Stomach (tissue), 9 donors: ENCODE results near the gene STARD5. TPM values are rescaled to one million over a fixed set of nuclear protein-coding genes. Genes with fewer than 3 reads are reported as not detected.
"Not testable (repeated sequence)": the region's sequence is repeated elsewhere in the genome, so short reads cannot be mapped to it uniquely, and the experiment has no call there.

Source experiments
- DNase-seq, 2 donors: peaks; one replicate each; pipeline versions ENCODE4 v3.0.0 to v3.0.0-alpha.2; 2013 to 2019
- H3K27ac ChIP-seq, 5 donors: fragments of 200-600 bp in 4 of 5; sonication (generic) in 4 of 5; one replicate each; pipeline ENCODE4 v1.5.1; 2013 to 2019; ENCODE audit warnings: mild to moderate bottlenecking in 1 of 5, moderate library complexity in 1 of 5
- H3K27me3 ChIP-seq, 3 donors: fragments of 200-600 bp; sonication (generic); one replicate each; pipeline ENCODE4 v1.5.1; 2017 to 2019; ENCODE audit warnings: mixed run types in 1 of 3
- H3K36me3 ChIP-seq, 4 donors: fragments of 200-600 bp; sonication (generic); 1 replicate in 3 of 4; 2 replicates in 1 of 4; pipeline ENCODE4 v1.5.1; 2016 to 2019
- H3K4me1 ChIP-seq, 4 donors: fragments of 200-600 bp; sonication (generic); one replicate each; pipeline ENCODE4 v1.5.1; 2016 to 2019
- H3K4me3 ChIP-seq, 4 donors: fragments of 200-600 bp; sonication (generic) in 3 of 4; one replicate each; pipeline ENCODE4 v1.5.1; 2016 to 2019; ENCODE audit warnings: mild to moderate bottlenecking in 1 of 4
- H3K9me3 ChIP-seq, 4 donors: fragments of 200-600 bp; sonication (generic); one replicate each; pipeline ENCODE4 v1.5.1; 2016 to 2019
- EP300 ChIP-seq: sonication (generic); formaldehyde crosslinking; IDR thresholded peaks from one replicate; pipeline ENCODE4 v1.6.1; 2017; ENCODE audit warnings: antibody characterized with exemption
- POLR2A ChIP-seq, 4 donors: fragments of 450-650 bp; IDR thresholded peaks; one replicate each; pipeline ENCODE4 v1.6.1; 2016; ENCODE audit warnings: antibody characterized with exemption in 4 of 4, control low read depth in 2 of 4, mild to moderate bottlenecking in 1 of 4, moderate library complexity in 1 of 4
- POLR2AphosphoS5 ChIP-seq, 3 donors: sonication (generic); formaldehyde crosslinking; IDR thresholded peaks; one replicate each; pipeline ENCODE4 v1.6.1; 2016; ENCODE audit warnings: antibody characterized with exemption in 3 of 3
- WGBS, 5 donors: extraction: QIAGEN DNeasy Blood & Tissue Kit in 3 of 5; methylation state at CpG; one replicate each; pipeline versions ENCODE4 v1.1.5 to v1.1.7; 2013 to 2018; 5-methylcytosine and 5-hydroxymethylcytosine counted together
- intact Hi-C: fragments of 100-400 bp; cut with DNase I; formaldehyde crosslinking; loops from one replicate; pipeline ENCODE4 v1.15.1; 2023; ENCODE audit warnings: low total_unique reads
- polyA plus RNA-seq, 3 donors: library from polyadenylated mRNA; stranded (reverse); fragments of 200-250 nt; gene quantifications; one replicate each; pipeline ENCODE4 v1.2.3, GENCODE V29; 2013
- total RNA-seq, 5 donors: library from RNA; depleted of rRNA; stranded (reverse); fragments of >200 nt; gene quantifications; one replicate each; pipeline versions ENCODE4 v1.1.0 to v1.2.3, GENCODE V29; 2014 to 2016
- TF ChIP-seq, protein P1 (sequence below), 7 experiments: fragments of 450-650 bp in 4 of 7; fragments of 200-600 bp in 3 of 7; sonication (generic) in 3 of 7; IDR thresholded peaks; one replicate each; pipeline ENCODE4 v1.5.1; 2016 to 2019; ENCODE audit warnings: antibody characterized with exemption in 7 of 7, control low read depth in 2 of 7, mild to moderate bottlenecking in 1 of 7
- donor health status: healthy with polysubstance abuse.
- donor health status: Bipolar disorder and iron deficiency.
- donor health status: healthy.

The STARD5 gene
- total and polyA plus RNA-seq, 8 donors = 0.89 to 157 (median 4.2) TPM; not detected in 1

DNA sequence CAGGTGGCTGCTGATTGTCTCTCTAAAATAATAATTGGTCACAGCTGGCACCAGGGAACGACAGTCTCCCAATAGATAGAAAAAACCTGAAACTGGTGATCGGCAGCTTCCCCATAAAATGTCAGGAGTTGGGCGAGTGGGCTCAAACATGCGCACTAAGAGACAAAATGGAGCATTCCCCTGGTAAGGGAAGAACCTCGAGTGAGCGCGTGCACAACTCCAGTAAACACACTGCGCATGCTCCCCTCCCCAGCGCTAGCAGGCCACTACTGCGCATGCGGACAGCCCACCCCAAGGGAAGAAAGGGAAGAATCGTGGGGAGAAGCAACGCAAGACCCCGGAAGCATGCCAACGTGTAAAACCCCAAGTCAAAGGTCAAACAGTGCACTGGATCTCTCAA is 7.7 kb upstream of the STARD5 start:
- H3K27ac ChIP-seq = no peak overlapping the region
- no peaks in the 10 kb centered on the region for H3K4me1 ChIP-seq
- no peak overlapping the region for H3K4me3 ChIP-seq
- H3K36me3 ChIP-seq = no peaks in the 10 kb centered on the region
- no peaks in the 10 kb centered on the region for H3K27me3 ChIP-seq
- intact Hi-C loops = no loop called here
- H3K9me3 ChIP-seq = no peaks in the 10 kb centered on the region
- 82 to 88% (median 85%) methylated on average over 15 of the region's 15 CpGs for WGBS, 5 donors
- TF ChIP-seq, protein P1, sequence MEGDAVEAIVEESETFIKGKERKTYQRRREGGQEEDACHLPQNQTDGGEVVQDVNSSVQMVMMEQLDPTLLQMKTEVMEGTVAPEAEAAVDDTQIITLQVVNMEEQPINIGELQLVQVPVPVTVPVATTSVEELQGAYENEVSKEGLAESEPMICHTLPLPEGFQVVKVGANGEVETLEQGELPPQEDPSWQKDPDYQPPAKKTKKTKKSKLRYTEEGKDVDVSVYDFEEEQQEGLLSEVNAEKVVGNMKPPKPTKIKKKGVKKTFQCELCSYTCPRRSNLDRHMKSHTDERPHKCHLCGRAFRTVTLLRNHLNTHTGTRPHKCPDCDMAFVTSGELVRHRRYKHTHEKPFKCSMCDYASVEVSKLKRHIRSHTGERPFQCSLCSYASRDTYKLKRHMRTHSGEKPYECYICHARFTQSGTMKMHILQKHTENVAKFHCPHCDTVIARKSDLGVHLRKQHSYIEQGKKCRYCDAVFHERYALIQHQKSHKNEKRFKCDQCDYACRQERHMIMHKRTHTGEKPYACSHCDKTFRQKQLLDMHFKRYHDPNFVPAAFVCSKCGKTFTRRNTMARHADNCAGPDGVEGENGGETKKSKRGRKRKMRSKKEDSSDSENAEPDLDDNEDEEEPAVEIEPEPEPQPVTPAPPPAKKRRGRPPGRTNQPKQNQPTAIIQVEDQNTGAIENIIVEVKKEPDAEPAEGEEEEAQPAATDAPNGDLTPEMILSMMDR (IDR thresholded peaks at IDR 0.05) = no peak
- TF ChIP-seq EP300 (no peak), POLR2AphosphoS5 (IDR thresholded peaks at IDR 0.05) (no peak), POLR2A (IDR thresholded peaks at IDR 0.05) (no peak)
- no peak for DNase-seq

DNA sequence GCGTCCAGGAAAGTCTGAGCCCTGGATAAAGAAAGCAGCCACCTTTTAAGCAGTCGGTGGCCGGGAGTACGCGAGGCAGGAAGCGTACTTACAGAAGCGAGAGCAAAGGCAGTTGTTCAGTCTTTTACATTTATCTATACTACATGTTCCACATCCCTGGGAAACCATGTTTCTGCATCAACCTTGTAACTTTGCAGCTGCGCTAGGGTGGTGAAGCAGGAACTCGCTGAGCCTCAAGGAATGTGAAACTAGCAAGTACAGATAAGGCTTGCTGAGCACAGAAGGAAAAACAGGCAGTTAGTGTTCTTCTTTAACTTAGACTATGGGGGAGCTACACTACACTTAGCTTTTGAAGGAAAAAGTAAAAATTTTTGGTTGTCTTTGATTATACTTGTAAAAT is 7.2 kb upstream of the STARD5 start:
- H3K4me3 ChIP-seq, H3K9me3 ChIP-seq, H3K27me3 ChIP-seq, H3K27ac ChIP-seq, H3K36me3 ChIP-seq, intact Hi-C loops, H3K4me1 ChIP-seq: not testable (repeated sequence)
- 26 to 52% (median 47%) methylated on average over 9 of the region's 9 CpGs for WGBS, 5 donors
- DNase-seq = peak in 1 of 2 donors; percentile 62

DNA sequence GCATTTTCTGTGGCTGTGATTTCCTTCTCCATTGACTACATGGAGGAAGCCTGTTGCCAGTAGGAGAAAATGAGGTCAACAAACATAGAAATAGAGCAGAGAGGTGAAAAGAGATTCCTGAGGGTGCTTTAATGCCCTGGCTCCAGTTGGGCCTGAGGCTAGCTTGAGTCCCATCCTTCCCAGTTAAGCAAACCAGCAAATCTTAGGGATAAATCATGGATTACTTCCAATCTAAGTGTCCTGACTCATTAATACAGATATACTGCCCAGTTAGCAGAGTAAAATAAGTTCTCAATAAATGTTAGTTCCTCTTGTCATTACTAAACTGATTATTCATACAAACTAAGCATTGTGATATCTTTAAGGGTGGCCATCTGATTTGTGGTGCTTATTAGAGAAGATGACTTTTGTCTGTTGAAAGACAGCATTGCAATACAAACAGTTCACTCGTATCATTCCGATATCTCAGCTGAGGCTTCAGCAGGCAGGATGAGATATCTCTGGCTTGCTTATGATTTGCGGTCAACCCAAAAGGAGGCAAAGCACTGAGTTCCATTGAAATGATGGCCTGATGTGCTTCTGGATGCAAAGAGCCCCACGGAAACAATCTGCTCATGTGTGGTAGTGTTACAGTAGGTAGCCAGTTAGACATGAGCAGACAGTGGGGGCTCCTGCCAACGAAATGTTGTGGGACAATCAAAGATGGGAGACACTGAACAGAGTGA is 6.6 kb upstream of the STARD5 start:
- Histone ChIP-seq H3K27me3 (no peaks in the 10 kb centered on the region), H3K9me3 (no peaks in the 10 kb centered on the region), H3K4me3 (no peak overlapping the region), H3K4me1 (no peaks in the 10 kb centered on the region), H3K27ac (no peak overlapping the region), H3K36me3 (no peaks in the 10 kb centered on the region)
- TF ChIP-seq, protein P1 (IDR thresholded peaks at IDR 0.05) = no peak
- TF ChIP-seq EP300 = no peak
- WGBS, 5 donors = 68 to 86% (median 77%) methylated on average over 5 of the region's 5 CpGs
- intact Hi-C loops = no loop called here
- no peak for DNase-seq

DNA sequence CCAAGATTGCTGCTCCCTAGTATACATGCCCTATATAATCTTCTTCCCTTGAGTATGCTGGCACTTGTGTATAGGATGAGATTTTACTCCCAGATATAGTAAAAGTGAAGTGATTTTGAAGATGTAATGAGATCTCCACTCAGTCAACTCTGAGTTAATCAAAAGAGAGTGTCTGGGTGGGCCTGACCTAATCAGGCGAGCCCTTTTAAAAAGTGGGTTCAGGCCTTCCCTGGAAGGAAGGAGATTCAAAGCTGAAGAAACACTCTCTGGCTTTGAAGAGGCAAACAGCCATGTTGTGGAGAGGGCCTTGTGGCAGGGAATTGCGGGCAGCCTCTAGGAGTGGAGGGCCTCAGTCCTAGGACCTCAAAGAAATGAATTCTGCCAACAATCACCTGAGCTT is 5.5 kb upstream of the STARD5 start:
- WGBS, 5 donors = 95 to 100% (median 98%) methylated on average over 2 of the region's 2 CpGs
- TF ChIP-seq POLR2A (IDR thresholded peaks at IDR 0.05) (no peak), POLR2AphosphoS5 (IDR thresholded peaks at IDR 0.05) (no peak), EP300 (no peak)
- TF ChIP-seq, protein P1 (IDR thresholded peaks at IDR 0.05) = no peak
- no peaks in the 10 kb centered on the region for H3K9me3 ChIP-seq
- no peak overlapping the region for H3K27ac ChIP-seq
- no peak for DNase-seq
- intact Hi-C loops = no loop called here
- no peaks in the 10 kb centered on the region for H3K36me3 ChIP-seq
- H3K27me3 ChIP-seq = no peaks in the 10 kb centered on the region
- peaks cover 7 to 10% (median 7%) of the 10 kb centered on the region in 4 donors for H3K4me1 ChIP-seq
- no peak overlapping the region for H3K4me3 ChIP-seq

DNA sequence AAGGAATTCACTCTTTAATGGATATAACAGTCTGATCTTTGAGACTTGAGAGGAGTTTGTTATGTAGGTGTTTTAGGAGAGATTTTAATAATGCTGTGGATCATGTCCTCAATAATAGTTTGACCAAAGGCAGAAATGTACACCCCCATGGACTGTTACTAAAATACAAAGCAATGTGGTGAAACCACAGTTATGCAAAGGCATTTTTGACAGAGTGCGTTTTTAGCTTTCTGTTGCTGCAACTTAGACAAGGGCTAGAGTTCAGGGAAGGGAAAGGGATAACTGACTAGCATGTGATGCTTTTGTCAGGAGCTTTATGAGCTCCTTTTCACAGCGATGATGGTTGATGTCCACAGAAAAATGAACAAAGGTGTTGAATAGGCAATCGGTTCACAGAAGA is 3.6 kb upstream of the STARD5 start:
- TF ChIP-seq, protein P1 (IDR thresholded peaks at IDR 0.05) = no peak
- no peak for TF ChIP-seq EP300
- no peak for TF ChIP-seq POLR2AphosphoS5 (IDR thresholded peaks at IDR 0.05)
- no peak for TF ChIP-seq POLR2A (IDR thresholded peaks at IDR 0.05)
- no peak overlapping the region for H3K4me3 ChIP-seq
- no peaks in the 10 kb centered on the region for H3K36me3 ChIP-seq
- peaks cover 8 to 23% (median 19%) of the 10 kb centered on the region in 4 donors for H3K4me1 ChIP-seq
- DNase-seq = no peak
- intact Hi-C loops = no loop called here
- no peaks in the 10 kb centered on the region for H3K9me3 ChIP-seq
- H3K27ac ChIP-seq = no peak overlapping the region
- 72 to 86% (median 81%) methylated on average over 3 of the region's 3 CpGs for WGBS, 5 donors
- no peaks in the 10 kb centered on the region for H3K27me3 ChIP-seq
